Mucosa of descending colon (tissue), 3 donors: ENCODE data around the gene HMGN4. TPM values are rescaled to one million over a fixed set of nuclear protein-coding genes. Genes with fewer than 3 reads are reported as not detected.
"Not testable (repeated sequence)": the region's sequence is repeated elsewhere in the genome, so short reads cannot be mapped to it uniquely, and the experiment has no call there.

Experiments
- ATAC-seq: fragments of 200-7000 bp; cut with Tn5 transposase; one replicate; pipeline ENCODE4 v1.9.1; 2020; ENCODE audit warnings: mild to moderate bottlenecking, moderate library complexity
- DNase-seq, 3 donors: peaks; one replicate each; pipeline ENCODE4 v3.0.0-alpha.2; 2020
- H3K36me3 ChIP-seq: fragments of 200-600 bp; one replicate; pipeline ENCODE4 v1.8.0; 2021; ENCODE audit warnings: low read depth, mild to moderate bottlenecking
- H3K4me1 ChIP-seq: fragments of 200-600 bp; one replicate; pipeline ENCODE4 v1.8.0; 2021; ENCODE audit warnings: low read depth, mild to moderate bottlenecking
- H3K4me3 ChIP-seq: fragments of 200-600 bp; one replicate; pipeline ENCODE4 v1.8.0; 2021; ENCODE audit warnings: mild to moderate bottlenecking
- H3K9me3 ChIP-seq: fragments of 200-600 bp; one replicate; pipeline ENCODE4 v1.8.0; 2021; ENCODE audit warnings: mild to moderate bottlenecking
- intact Hi-C, 2 donors: fragments of 100-400 bp; cut with DNase I in 1 of 2; cut with micrococcal nuclease in 1 of 2; formaldehyde crosslinking; loops; one replicate each; pipeline versions ENCODE4 v1.11.0 to v1.11.1; 2022; cut with DNase I, micrococcal nuclease
- total RNA-seq, 3 donors: library from RNA; stranded (reverse); fragmentation: NEBNext Ultra II Directional in 2 of 3; extraction: Animal tissue kit (Norgen Biotek cat#: 25700) in 2 of 3; gene quantifications; one replicate each; pipeline versions ENCODE4 v1.2.1 to v1.2.4, GENCODE V29; 2021 to 2023
- TF ChIP-seq, protein P1 (sequence below): fragments of 200-600 bp; IDR thresholded peaks from one replicate; pipeline ENCODE4 v1.8.0; 2022; ENCODE audit warnings: antibody characterized with exemption, mild to moderate bottlenecking
- donor health status: DM: no; HTN: no; CAD: no; lungs with moderate emphysema.
- donor health status: DM: no; HTN: no; CAD: no.
- donor health status: DM: no; HTN: yes; CAD: no.

Gene HMGN4
- total RNA-seq, 3 donors from 2014 or later = 58.6 to 76.0 (median 68.2) TPM

DNA sequence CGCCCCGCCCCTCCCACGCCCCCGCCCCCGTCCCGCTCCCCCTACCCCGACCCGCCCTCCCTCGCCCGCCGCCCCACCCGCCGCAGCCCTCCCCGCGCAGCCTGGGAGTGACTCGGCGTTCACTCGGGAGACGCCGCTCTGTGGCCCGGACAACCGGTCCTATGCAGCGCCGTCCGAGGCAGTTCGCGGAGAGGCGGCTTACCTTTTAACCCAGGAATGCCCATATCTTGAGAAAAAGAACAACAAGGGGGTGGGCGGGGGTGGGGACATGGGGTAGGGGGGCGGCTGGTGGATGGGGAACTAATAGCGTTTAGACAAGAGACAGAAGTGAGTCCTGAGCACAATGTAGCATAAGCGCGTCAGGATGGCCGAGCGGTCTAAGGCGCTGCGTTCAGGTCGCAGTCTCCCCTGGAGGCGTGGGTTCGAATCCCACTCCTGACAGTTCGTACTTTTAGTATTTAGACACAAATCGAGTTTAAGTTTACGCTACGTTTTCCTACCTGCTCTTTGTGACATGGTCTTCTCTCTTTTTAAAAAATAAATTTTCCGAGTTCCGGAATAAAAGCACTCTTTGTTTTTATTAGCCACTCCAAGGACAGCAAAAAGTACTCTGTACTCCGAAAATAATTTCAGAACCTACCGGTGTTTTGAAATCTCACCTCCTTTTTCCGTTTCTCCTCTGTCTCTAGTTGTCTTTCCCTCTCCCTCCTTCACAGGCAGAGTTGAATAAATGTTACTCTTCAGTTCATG is 17.1 kb upstream of the HMGN4 start:
- Histone ChIP-seq H3K9me3 (no peaks in the 10 kb centered on the region), H3K4me1 (peaks cover 6% of the 10 kb centered on the region), H3K4me3 (peak overlapping the region; percentile 6), H3K36me3 (no peaks in the 10 kb centered on the region)
- TF ChIP-seq, protein P1, sequence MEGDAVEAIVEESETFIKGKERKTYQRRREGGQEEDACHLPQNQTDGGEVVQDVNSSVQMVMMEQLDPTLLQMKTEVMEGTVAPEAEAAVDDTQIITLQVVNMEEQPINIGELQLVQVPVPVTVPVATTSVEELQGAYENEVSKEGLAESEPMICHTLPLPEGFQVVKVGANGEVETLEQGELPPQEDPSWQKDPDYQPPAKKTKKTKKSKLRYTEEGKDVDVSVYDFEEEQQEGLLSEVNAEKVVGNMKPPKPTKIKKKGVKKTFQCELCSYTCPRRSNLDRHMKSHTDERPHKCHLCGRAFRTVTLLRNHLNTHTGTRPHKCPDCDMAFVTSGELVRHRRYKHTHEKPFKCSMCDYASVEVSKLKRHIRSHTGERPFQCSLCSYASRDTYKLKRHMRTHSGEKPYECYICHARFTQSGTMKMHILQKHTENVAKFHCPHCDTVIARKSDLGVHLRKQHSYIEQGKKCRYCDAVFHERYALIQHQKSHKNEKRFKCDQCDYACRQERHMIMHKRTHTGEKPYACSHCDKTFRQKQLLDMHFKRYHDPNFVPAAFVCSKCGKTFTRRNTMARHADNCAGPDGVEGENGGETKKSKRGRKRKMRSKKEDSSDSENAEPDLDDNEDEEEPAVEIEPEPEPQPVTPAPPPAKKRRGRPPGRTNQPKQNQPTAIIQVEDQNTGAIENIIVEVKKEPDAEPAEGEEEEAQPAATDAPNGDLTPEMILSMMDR = no peak
- intact Hi-C loops = no loop called here
- ATAC-seq (peak; percentile 85), DNase-seq (peak; percentile 91 to 93 (median 93))

DNA sequence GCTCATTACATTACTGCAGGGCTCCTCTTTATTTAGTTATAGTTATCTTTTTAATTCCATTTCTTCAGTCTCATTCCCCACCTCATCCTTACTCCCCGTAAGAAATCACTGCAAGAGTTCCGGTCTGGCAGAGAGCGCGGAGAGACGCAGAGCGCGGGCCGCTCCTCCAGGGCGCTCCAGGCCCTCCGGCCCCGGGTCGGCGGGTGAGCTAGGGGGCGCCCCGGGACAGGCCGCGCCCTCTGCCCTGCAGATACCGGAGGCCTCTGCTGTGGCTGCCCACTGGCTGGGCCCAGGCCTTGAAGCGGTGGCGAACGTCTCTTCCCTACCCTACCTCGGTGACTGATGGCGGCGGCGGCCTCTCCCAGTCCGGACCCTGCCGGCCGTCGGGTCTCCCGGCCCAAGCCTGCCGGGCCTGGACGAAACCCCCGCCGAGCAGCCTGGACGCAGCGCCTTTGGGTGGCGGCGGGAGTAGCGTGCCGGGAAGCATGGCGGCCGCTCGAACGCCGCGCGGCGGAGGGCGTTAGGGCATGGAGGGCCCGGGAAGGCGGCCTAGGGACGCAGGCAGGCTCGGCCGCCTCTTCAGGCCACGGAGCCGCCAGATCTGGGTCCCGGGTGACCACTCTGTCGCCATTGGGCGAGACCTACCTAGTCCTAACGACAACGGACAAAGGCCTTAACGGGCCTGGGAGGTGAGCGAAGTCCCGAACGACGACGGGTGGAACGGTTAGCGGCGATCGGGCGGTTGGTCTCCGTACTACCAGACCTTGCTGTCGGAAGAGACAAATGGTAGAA is 16.4 kb upstream of the HMGN4 start:
- ATAC-seq = peak; percentile 90
- DNase-seq = peak; percentile 84 to 92 (median 90)
- intact Hi-C loops = no loop called here

DNA sequence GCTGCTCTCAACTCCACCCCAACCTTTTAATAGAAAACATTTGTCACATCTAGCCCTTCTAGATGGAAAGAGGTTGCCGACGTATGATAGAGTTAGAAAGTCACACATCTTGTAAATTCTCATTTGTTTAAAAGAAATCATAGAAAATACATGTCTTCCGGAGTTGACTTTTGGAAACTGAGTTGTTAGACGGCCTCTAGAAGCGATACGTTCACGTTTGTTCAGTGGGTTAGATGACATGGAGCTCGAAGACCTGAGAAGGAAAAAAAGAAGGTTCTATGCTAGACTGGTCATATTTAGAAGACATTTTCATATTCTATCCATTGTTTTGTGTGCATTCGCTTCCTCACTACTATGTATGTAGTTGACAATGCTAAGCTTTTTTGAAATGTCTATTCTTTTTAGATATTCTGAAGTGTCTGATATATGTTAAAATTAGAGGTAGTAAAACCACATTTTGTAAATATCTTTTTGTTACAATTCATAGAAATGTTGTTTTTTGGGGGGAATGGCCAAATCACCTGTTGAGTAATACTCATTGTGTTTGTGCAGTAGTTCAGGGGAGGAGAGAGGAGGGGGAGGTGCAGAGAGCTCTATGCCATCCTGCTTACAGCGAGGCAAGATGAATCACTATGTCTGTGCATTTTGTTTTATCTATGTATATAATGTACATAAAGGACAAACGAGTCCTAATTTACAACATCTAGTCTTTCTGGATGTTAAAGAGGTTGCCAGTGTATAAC is 15.5 kb upstream of the HMGN4 start:
- intact Hi-C loops, ATAC-seq, H3K4me3 ChIP-seq, H3K9me3 ChIP-seq, H3K4me1 ChIP-seq, DNase-seq, H3K36me3 ChIP-seq: not testable (repeated sequence)

More for the DNA sequence above, 16.4 kb upstream of the HMGN4 start:
- Histone ChIP-seq H3K4me1 (peaks cover 6% of the 10 kb centered on the region), H3K9me3 (no peaks in the 10 kb centered on the region), H3K4me3 (peak overlapping the region; percentile 22), H3K36me3 (no peaks in the 10 kb centered on the region)
- TF ChIP-seq, protein P1 = peak; percentile 55

DNA sequence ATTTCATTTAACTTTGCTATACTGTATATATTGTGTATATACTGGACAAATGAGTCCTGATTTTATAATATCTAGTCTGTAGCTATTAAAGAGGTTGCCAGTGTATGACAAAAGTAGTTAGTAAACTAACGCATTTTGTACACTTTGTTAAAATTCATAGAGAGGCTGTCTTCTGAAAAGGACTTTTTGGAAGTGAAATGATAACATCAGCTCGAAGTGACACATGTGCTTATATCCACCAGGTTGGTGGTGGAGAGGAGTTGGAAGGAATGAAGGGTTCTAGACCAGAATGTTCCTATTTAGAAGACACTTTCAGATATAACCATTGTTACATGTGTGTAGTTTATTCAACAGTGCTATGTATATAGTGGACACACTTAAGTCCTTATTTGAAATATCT is 13.9 kb upstream of the HMGN4 start:
- H3K36me3 ChIP-seq, H3K4me3 ChIP-seq, intact Hi-C loops, ATAC-seq, DNase-seq, H3K9me3 ChIP-seq, H3K4me1 ChIP-seq: not testable (repeated sequence)

DNA sequence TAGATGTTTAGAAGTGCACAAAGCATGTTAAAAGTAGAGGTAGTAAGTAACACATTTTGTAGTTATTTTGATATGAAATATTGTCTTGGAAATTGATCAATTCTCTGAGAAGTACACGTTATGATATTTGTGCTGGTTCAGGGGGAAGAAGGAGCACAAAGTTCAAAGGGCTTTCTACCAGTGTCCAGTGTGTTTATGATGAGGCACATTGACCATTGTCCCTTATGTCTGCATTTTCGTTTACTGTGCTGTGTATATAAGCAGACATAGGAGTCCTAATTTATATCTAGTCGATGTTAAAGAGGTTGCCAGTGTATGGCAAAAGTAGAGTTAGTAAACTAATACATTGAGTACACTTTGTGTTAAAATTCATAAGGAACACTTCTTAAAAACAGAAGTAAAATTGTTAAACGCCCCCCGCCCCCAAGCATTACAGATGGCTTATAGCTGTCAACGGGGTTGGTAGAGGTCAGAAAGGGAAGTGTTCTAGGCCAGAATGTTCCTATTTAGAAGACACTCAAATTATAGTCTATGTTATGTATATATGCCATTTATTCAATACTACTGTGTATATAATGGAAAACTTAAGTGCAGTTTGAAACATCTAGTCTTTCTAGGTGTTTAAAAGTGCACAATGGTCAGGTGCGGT is 13.3 kb upstream of the HMGN4 start:
- Histone ChIP-seq H3K9me3 (no peaks in the 10 kb centered on the region), H3K4me1 (peaks cover 6% of the 10 kb centered on the region), H3K36me3 (no peaks in the 10 kb centered on the region), H3K4me3 (no peak overlapping the region)
- intact Hi-C loops = no loop called here
- ATAC-seq (no peak), DNase-seq (no peak)
- TF ChIP-seq, protein P1 = no peak

DNA sequence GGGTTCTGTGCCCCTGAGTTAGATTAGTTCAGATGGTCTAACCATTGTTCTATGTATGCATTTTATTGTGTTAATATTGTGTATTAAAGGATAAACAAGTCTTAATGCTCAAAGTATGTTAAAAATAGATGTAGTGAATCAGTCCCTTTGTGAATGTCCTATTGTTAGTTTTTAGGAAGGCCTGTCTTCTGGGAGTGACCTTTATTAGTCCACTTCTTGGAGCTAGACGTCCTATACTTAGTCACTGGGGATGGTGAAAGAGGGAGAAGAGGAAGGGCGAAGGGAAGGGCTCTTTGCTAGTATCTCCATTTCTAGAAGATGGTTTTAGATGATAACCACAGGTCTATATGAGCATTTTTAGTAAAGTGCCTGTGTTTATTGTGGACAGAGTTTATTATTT is 12.3 kb upstream of the HMGN4 start:
- intact Hi-C loops = no loop called here
- Histone ChIP-seq H3K4me3 (no peak overlapping the region), H3K4me1 (no peaks in the 10 kb centered on the region), H3K9me3 (no peaks in the 10 kb centered on the region), H3K36me3 (no peaks in the 10 kb centered on the region)
- ATAC-seq = no peak
- TF ChIP-seq, protein P1 = no peak
- no peak for DNase-seq
